OCI-LY3 (cell line): ENCODE measurements around the gene PARD3B.

Experiments
- H2AFZ ChIP-seq: fragments of 200-600, 300-600 bp; shearing (Covaris generic); 2 replicates; pipeline ENCODE4 v1.6.0; 2014; ENCODE audit warnings: antibody characterized with exemption, low read depth, low read length
- H3K27ac ChIP-seq: fragments of 200-600, 300-600 bp; sonication (generic); 2 replicates; pipeline ENCODE4 v1.5.1; 2014; ENCODE audit warnings: mild to moderate bottlenecking, low read length, moderate library complexity, mixed read lengths
- H3K27me3 ChIP-seq: fragments of 200-600, 300-600 bp; sonication (generic); 2 replicates; pipeline ENCODE4 v1.6.1; 2014; ENCODE audit warnings: low read depth, low read length, mixed read lengths
- H3K36me3 ChIP-seq: fragments of 200-600, 300-600 bp; sonication (generic); replicated peaks from 2 replicates; pipeline ENCODE3; 2014; ENCODE audit warnings: low read depth, low read length, mixed read lengths
- H3K4me1 ChIP-seq: fragments of 300-600, 200-600 bp; sonication (generic); 2 replicates; pipeline ENCODE4 v1.6.1; 2014; ENCODE audit warnings: low read length, mixed read lengths
- H3K4me2 ChIP-seq: fragments of 200-600, 300-600 bp; sonication (generic); 2 replicates; pipeline ENCODE4 v1.6.1; 2014; ENCODE audit warnings: low read length, mixed read lengths
- H3K4me3 ChIP-seq: fragments of 300-600, 200-600 bp; sonication (generic); 2 replicates; pipeline ENCODE4 v1.5.1; 2014; ENCODE audit warnings: antibody characterized with exemption, mild to moderate bottlenecking, low read length, moderate library complexity
- H3K79me2 ChIP-seq: fragments of 300-600, 200-600 bp; shearing (Covaris generic); 2 replicates; pipeline ENCODE4 v1.6.1; 2014; ENCODE audit warnings: mild to moderate bottlenecking, low read length, mixed read lengths
- H3K9ac ChIP-seq: fragments of 300-600, 200-600 bp; shearing (Covaris generic); 2 replicates; pipeline ENCODE4 v1.6.0; 2014; ENCODE audit warnings: mild to moderate bottlenecking, low read length, moderate library complexity
- H3K9me3 ChIP-seq: fragments of 200-600, 300-600 bp; shearing (Covaris generic); 2 replicates; pipeline ENCODE4 v1.6.1; 2014; ENCODE audit warnings: low read length, mixed read lengths; ENCODE audit not compliant: insufficient read depth
- H4K20me1 ChIP-seq: fragments of 200-600, 300-600 bp; sonication (generic); 2 replicates; pipeline ENCODE4 v1.6.1; 2016; ENCODE audit warnings: low read length, mixed read lengths; ENCODE audit not compliant: insufficient read depth
- CTCF ChIP-seq: fragments of 200-600, 300-600 bp; sonication (generic); IDR thresholded peaks from 2 replicates; pipeline ENCODE4 v1.5.1; 2014; ENCODE audit warnings: antibody characterized with exemption, low read length, low read depth
- EZH2phosphoT487 ChIP-seq: fragments of 200-600 bp; shearing (Covaris generic); IDR thresholded peaks from 2 replicates; pipeline ENCODE4 v1.6.1; 2018; ENCODE audit warnings: antibody characterized with exemption, mixed run types, low read depth

The PARD3B gene

GRCh38 chr2:204647626-204648025 is 102.4 kb downstream of the PARD3B start:
- H3K27me3 ChIP-seq: no peaks in the 10 kb centered on the region
- no peaks in the 10 kb centered on the region for H4K20me1 ChIP-seq
- H3K27ac ChIP-seq: no peak overlapping the region
- no peak for TF ChIP-seq EZH2phosphoT487
- no peak for TF ChIP-seq CTCF
- H3K36me3 ChIP-seq: no peaks in the 10 kb centered on the region
- H3K79me2 ChIP-seq: no peaks in the 10 kb centered on the region
- H3K9me3 ChIP-seq: no peaks in the 10 kb centered on the region
- no peak overlapping the region for H3K4me2 ChIP-seq
- H3K4me3 ChIP-seq: no peak overlapping the region
- peaks cover 5% of the 10 kb centered on the region for H3K4me1 ChIP-seq
- H2AFZ ChIP-seq: no peak overlapping the region
- no peak overlapping the region for H3K9ac ChIP-seq

- H3K4me1 ChIP-seq: peaks cover 9% of the 10 kb centered on the region
- H3K27me3 ChIP-seq: no peaks in the 10 kb centered on the region
- H3K36me3 ChIP-seq: no peaks in the 10 kb centered on the region
- no peak overlapping the region for H2AFZ ChIP-seq
- H4K20me1 ChIP-seq: no peaks in the 10 kb centered on the region
- H3K4me3 ChIP-seq: no peak overlapping the region
- no peak overlapping the region for H3K4me2 ChIP-seq
- H3K27ac ChIP-seq: no peak overlapping the region
- TF ChIP-seq EZH2phosphoT487 (no peak), CTCF (no peak)
- no peaks in the 10 kb centered on the region for H3K79me2 ChIP-seq
- H3K9ac ChIP-seq: no peak overlapping the region
- no peaks in the 10 kb centered on the region for H3K9me3 ChIP-seq
Measured at GRCh38 chr2:204650611-204651010, 105.3 kb downstream of the PARD3B start.

GRCh38 chr2:204652063-204652462 is 106.8 kb downstream of the PARD3B start:
- Histone ChIP-seq H3K4me3 (no peak overlapping the region), H4K20me1 (no peaks in the 10 kb centered on the region), H3K36me3 (no peaks in the 10 kb centered on the region), H3K4me1 (peaks cover 9% of the 10 kb centered on the region), H3K27ac (no peak overlapping the region), H2AFZ (no peak overlapping the region), H3K4me2 (no peak overlapping the region), H3K79me2 (no peaks in the 10 kb centered on the region), H3K9ac (no peak overlapping the region), H3K9me3 (no peaks in the 10 kb centered on the region), H3K27me3 (no peaks in the 10 kb centered on the region)
- TF ChIP-seq EZH2phosphoT487 (no peak), CTCF (no peak)

GRCh38 chr2:204654669-204655068 is 109.4 kb downstream of the PARD3B start:
- no peak overlapping the region for H3K27ac ChIP-seq
- H3K4me1 ChIP-seq: peaks cover 9% of the 10 kb centered on the region
- H3K9ac ChIP-seq: no peak overlapping the region
- H3K36me3 ChIP-seq: no peaks in the 10 kb centered on the region
- no peaks in the 10 kb centered on the region for H3K9me3 ChIP-seq
- H3K4me2 ChIP-seq: no peak overlapping the region
- TF ChIP-seq CTCF: no peak
- TF ChIP-seq EZH2phosphoT487: no peak
- no peak overlapping the region for H3K4me3 ChIP-seq
- H2AFZ ChIP-seq: no peak overlapping the region
- H3K27me3 ChIP-seq: no peaks in the 10 kb centered on the region
- H4K20me1 ChIP-seq: no peaks in the 10 kb centered on the region
- no peaks in the 10 kb centered on the region for H3K79me2 ChIP-seq
